ENCODE results near the gene LAMB2. TPM values are rescaled to one million over a fixed set of nuclear protein-coding genes. Genes with fewer than 3 reads are reported as not detected.

The LAMB2 gene
- total and polyA plus RNA-seq, 2 experiments from 2014 or later, result 71.3 to 154 TPM

DNA sequence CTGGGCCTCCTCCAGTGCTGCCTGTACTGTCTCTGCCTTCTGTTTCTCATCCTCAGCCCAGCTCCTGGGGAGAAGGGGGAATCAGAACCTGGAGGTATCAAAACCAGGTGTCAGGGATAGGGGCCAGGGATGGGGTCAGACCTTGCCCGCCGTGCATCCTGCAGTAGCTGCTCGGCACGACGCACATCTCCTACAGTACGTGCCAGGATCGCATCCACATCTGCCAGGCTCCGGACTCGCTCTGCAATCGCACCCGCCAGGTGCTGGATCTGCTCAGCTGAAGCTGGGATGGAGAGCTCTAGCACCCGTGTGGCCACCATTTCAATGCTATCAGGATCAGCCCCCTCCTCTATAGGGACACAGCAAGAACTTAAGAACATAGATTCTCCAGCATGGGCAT is 10.8 kb downstream of the LAMB2 start:
- peaks cover 4% of the 10 kb centered on the region; the same call in 2 of the 3 replicates for H3K4me1 Mint-ChIP-seq
- peaks cover 5% of the 10 kb centered on the region for H3K27me3 Mint-ChIP-seq (ENCODE audit: insufficient read depth, low read depth, poor library complexity)
- Histone ChIP-seq H4K20me1 (replicated peaks; ENCODE audit: insufficient read depth) (no peaks in the 10 kb centered on the region), H3K36me3 (ENCODE audit: insufficient read depth) (peaks cover 5% of the 10 kb centered on the region; the same call in 1 of the 2 replicates), H3K4me2 (no peak overlapping the region), H3K4me3 (no peak overlapping the region), H3K79me2 (replicated peaks; ENCODE audit: insufficient read depth) (peaks cover 10% of the 10 kb centered on the region), H3K9me2 (ENCODE audit: insufficient read depth) (no peaks in the 10 kb centered on the region), H3F3A (replicated peaks; ENCODE audit: low read depth) (peaks cover 21% of the 10 kb centered on the region), H3K27me3 (ENCODE audit: insufficient read depth) (no peaks in the 10 kb centered on the region), H3K27ac (ENCODE audit: low read depth) (no peak overlapping the region), H3K4me1 (ENCODE audit: insufficient read depth) (peaks cover 4% of the 10 kb centered on the region; the same call in 1 of the 2 replicates), H2AFZ (no peak overlapping the region)
- peak overlapping the region; percentile 83; the same call in 1 of the 2 replicates for H3K27ac Mint-ChIP-seq
- peaks cover 24% of the 10 kb centered on the region for H3K36me3 Mint-ChIP-seq (ENCODE audit: low read depth)
- DNase-seq (ENCODE audit: low spot score) (no peak), ATAC-seq (no peak)
- no peaks in the 10 kb centered on the region; the same call in 2 of the 3 replicates for H3K9me3 Mint-ChIP-seq
- peak overlapping the region; percentile 24; the same call in 1 of the 3 replicates for H3K4me3 Mint-ChIP-seq
- TF ChIP-seq STAT1 (IDR thresholded peaks at IDR 0.05; ENCODE audit: unreplicated experiment) (no peak), EZH2phosphoT487 (IDR thresholded peaks at IDR 0.05; ENCODE audit: unreplicated experiment) (no peak), CTCF (conservative IDR thresholded peaks at IDR 0.05; ENCODE audit: low read depth in 2 of 2) (no peak), EZH2 (IDR thresholded peaks at IDR 0.05; ENCODE audit: low read depth, unreplicated experiment) (no peak), CREB1 (CRISPR knock-in tag; IDR thresholded peaks at IDR 0.05; ENCODE audit: low read depth) (no peak), REST (IDR thresholded peaks at IDR 0.05; ENCODE audit: unreplicated experiment) (no peak), NANOG (IDR thresholded peaks at IDR 0.05; ENCODE audit: borderline replicate concordance) (no peak), ZNF462 (CRISPR knock-in tag; IDR thresholded peaks at IDR 0.05) (no peak), POLR2AphosphoS5 (IDR thresholded peaks at IDR 0.05; ENCODE audit: low read depth) (no peak), JUNB (IDR thresholded peaks at IDR 0.05; ENCODE audit: unreplicated experiment) (no peak), ETS1 (IDR thresholded peaks at IDR 0.05) (no peak), ZNF331 (CRISPR knock-in tag; IDR thresholded peaks at IDR 0.05; ENCODE audit: low read depth) (no peak), ZNF114 (CRISPR knock-in tag; IDR thresholded peaks at IDR 0.05) (no peak)
